HEK293 (cell line): ENCODE data around the gene AGAP3.

Experiments
- CTCF ChIA-PET: fragments of 350-600 bp; formaldehyde crosslinking; extraction: SDS; loops from one replicate; lab custom pipeline; 2021; ENCODE audit warnings: antibody characterized with exemption; lab: Yijun Ruan, JAX
- POLR2A ChIA-PET: fragments of 300-600 bp; formaldehyde crosslinking; extraction: SDS; loops from one replicate; lab custom pipeline; 2020; ENCODE audit warnings: antibody characterized with exemption, inconsistent platforms; lab: Yijun Ruan, JAX
- H3K27ac ChIP-seq: fragments of 200-500 bp; sonication (Bioruptor generic); 2 replicates; pipeline ENCODE4 v1.5.1; 2014; ENCODE audit warnings: low read depth, low read length, control low read depth, inconsistent platforms; ENCODE audit errors: extremely low read depth
- H3K36me3 ChIP-seq, 2 experiments: fragments of 200-500 bp in 1 of 2; sonication (Bioruptor generic) in 1 of 2; 1 replicate in 1 of 2; 2 replicates in 1 of 2; pipeline ENCODE4 v1.5.1; 2014 to 2017; ENCODE audit warnings: inconsistent platforms in 2 of 2, low read length in 2 of 2; ENCODE audit not compliant: control insufficient read depth in 2 of 2, insufficient read depth in 1 of 2
- H3K4me1 ChIP-seq: fragments of 200-500 bp; sonication (Bioruptor generic); 2 replicates; pipeline ENCODE4 v1.5.1; 2014; ENCODE audit warnings: mild to moderate bottlenecking, low read length, inconsistent platforms; ENCODE audit not compliant: control insufficient read depth, insufficient read depth
- H3K4me3 ChIP-seq: 2 replicates; pipeline ENCODE4 v1.5.1; 2011; ENCODE audit warnings: low read depth, mild to moderate bottlenecking, control low read depth, low read length, moderate library complexity
- H3K9me3 ChIP-seq: fragments of 200-500 bp; sonication (Bioruptor generic); 2 replicates; pipeline ENCODE4 v1.5.1; 2014; ENCODE audit warnings: low read depth, low read length, inconsistent platforms; ENCODE audit not compliant: control insufficient read depth, insufficient read depth
- GLIS2 ChIP-seq: fragments of 450-650 bp; formaldehyde crosslinking; IDR thresholded peaks from 2 replicates; pipeline ENCODE4 v1.5.1; 2016; ENCODE audit warnings: missing biosample characterization, missing genetic modification characterization
- INSM2 ChIP-seq: fragments of 450-650 bp; formaldehyde crosslinking; IDR thresholded peaks from 2 replicates; pipeline ENCODE4 v1.5.1; 2016; ENCODE audit warnings: missing biosample characterization, missing genetic modification characterization
- SCRT1 ChIP-seq: fragments of 450-650 bp; formaldehyde crosslinking; IDR thresholded peaks from 2 replicates; pipeline ENCODE4 v1.5.1; 2016; ENCODE audit warnings: missing biosample characterization, missing genetic modification characterization, borderline replicate concordance
- ZNF16 ChIP-seq: fragments of 450-650 bp; formaldehyde crosslinking; IDR thresholded peaks from 2 replicates; pipeline ENCODE4 v1.5.1; 2016; ENCODE audit warnings: low read depth, missing biosample characterization, missing genetic modification characterization
- ZNF248 ChIP-seq: fragments of 450-650 bp; formaldehyde crosslinking; IDR thresholded peaks from 2 replicates; pipeline ENCODE4 v1.5.1; 2017; ENCODE audit warnings: missing biosample characterization, missing genetic modification characterization
- ZNF580 ChIP-seq: fragments of 450-650 bp; formaldehyde crosslinking; IDR thresholded peaks from 2 replicates; pipeline ENCODE4 v1.5.1; 2016; ENCODE audit warnings: missing biosample characterization, missing genetic modification characterization
- ZNF600 ChIP-seq: fragments of 450-650 bp; formaldehyde crosslinking; IDR thresholded peaks from 2 replicates; pipeline ENCODE4 v1.5.1; 2016; ENCODE audit warnings: missing biosample characterization, missing genetic modification characterization
- ZNF654 ChIP-seq: fragments of 450-650 bp; formaldehyde crosslinking; IDR thresholded peaks from 2 replicates; pipeline ENCODE4 v1.5.1; 2016; ENCODE audit warnings: low read depth, missing biosample characterization, missing genetic modification characterization
- ZSCAN4 ChIP-seq: fragments of 450-650 bp; formaldehyde crosslinking; IDR thresholded peaks from 2 replicates; pipeline ENCODE4 v1.5.1; 2017; ENCODE audit warnings: missing biosample characterization, missing genetic modification characterization
- TF ChIP-seq, protein P1 (sequence below): fragments of 450-650 bp; formaldehyde crosslinking; IDR thresholded peaks from 2 replicates; pipeline ENCODE4 v1.5.1; 2017; ENCODE audit warnings: missing biosample characterization, missing genetic modification characterization

AGAP3 gene

DNA sequence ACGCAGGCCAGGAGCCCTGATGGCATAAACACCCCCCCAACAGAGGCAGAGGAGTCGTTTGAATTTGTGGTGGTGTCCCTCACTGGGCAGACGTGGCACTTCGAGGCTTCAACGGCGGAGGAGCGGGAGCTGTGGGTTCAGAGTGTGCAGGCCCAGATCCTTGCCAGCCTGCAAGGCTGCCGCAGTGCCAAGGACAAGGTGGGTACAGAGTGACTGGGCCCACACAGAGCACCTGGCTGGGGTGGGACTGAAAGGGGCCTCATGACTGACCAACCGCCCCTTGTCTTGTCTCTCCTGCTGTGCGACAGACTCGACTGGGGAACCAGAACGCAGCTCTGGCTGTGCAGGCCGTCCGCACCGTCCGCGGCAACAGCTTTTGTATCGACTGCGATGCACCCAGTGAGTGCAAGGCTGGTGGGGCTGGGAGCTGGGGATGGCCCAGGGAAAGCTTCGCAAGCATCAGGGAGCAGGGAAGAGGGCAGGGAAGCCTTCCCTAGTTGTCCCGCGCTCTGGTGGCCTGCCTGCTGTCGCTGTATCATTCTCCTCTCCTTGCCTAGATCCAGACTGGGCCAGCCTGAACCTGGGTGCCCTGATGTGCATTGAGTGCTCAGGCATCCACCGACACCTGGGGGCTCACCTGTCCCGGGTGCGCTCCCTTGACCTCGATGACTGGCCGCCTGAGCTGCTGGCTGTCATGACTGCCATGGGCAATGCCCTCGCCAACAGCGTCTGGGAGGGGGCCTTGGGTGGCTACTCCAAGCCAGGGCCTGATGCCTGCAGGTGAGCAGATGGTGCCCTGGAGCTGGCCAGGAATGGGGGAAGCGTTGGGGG, 55.8 kb downstream of the AGAP3 start:
- Histone ChIP-seq H3K9me3 (no peaks in the 10 kb centered on the region), H3K4me3 (no peak overlapping the region), H3K36me3 (peaks cover 0 to 79% of the 10 kb centered on the region in 2 experiments; a peak in 1 of 3 replicates), H3K27ac (no peak overlapping the region), H3K4me1 (no peaks in the 10 kb centered on the region)
- ChIA-PET POLR2A (interaction anchor here (0.5 to 0.8 kb wide), 2 partner anchors 163 to 1370 kb away, joined by 3 to 6 read pairs; no protein-coding TSS in a partner anchor), CTCF (interaction anchor here (1.0 to 1.3 kb wide), 4 partner anchors 18 to 30 kb away, joined by 4 to 6 read pairs (median 6); no protein-coding TSS in a partner anchor)
- TF ChIP-seq ZNF600 (tag by site-specific recombination) (peak; percentile 81), INSM2 (tag by site-specific recombination) (no peak)
- TF ChIP-seq, all 188 proteins: peak for 1

DNA sequence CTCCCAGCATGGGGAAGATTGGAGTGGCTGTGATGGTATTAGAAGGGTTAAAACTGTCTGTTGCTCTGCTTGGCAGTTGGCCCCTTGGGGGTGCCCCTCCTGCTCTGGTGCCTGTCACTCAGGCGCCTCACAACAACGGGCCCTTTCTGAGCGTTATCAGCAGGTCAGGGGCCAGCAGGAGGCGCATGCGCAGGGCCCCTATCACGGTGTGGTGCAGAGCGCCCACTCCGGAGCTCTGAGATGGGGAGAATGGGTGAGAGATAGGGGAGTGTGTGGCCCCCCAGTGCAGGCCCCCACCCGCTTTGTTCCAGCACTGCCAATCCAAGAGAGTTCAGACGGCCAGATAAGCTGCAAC, 56.4 kb downstream of the AGAP3 start:
- H3K36me3 ChIP-seq, result peaks cover 0 to 73% of the 10 kb centered on the region in 2 experiments; a peak in 1 of 3 replicates
- no peak overlapping the region for H3K4me3 ChIP-seq
- H3K27ac ChIP-seq, result no peak overlapping the region
- no peaks in the 10 kb centered on the region for H3K9me3 ChIP-seq
- ChIA-PET CTCF (interaction anchor here (1.0 to 1.3 kb wide), 3 partner anchors 23 to 29 kb away, joined by 3 to 6 read pairs (median 6); no protein-coding TSS in a partner anchor), POLR2A (interaction anchor here (0.8 kb wide), 1 partner anchor 1371 kb away, joined by 3 read pairs; no protein-coding TSS in a partner anchor)
- H3K4me1 ChIP-seq, result no peaks in the 10 kb centered on the region
- TF ChIP-seq ZNF580 (tag by site-specific recombination), result no peak
- TF ChIP-seq GLIS2 (tag by site-specific recombination), result peak; percentile 70
- TF ChIP-seq, protein P1, sequence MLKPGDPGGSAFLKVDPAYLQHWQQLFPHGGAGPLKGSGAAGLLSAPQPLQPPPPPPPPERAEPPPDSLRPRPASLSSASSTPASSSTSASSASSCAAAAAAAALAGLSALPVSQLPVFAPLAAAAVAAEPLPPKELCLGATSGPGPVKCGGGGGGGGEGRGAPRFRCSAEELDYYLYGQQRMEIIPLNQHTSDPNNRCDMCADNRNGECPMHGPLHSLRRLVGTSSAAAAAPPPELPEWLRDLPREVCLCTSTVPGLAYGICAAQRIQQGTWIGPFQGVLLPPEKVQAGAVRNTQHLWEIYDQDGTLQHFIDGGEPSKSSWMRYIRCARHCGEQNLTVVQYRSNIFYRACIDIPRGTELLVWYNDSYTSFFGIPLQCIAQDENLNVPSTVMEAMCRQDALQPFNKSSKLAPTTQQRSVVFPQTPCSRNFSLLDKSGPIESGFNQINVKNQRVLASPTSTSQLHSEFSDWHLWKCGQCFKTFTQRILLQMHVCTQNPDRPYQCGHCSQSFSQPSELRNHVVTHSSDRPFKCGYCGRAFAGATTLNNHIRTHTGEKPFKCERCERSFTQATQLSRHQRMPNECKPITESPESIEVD, result no peak
- no peak for TF ChIP-seq SCRT1
- TF ChIP-seq ZNF248 (tag by site-specific recombination), result no peak

- Histone ChIP-seq H3K4me3 (no peak overlapping the region), H3K27ac (no peak overlapping the region)
- TF ChIP-seq ZNF16 (no peak), ZSCAN4 (tag by site-specific recombination) (no peak), ZNF654 (tag by site-specific recombination) (no peak)
- TF ChIP-seq, all 188 proteins: peak for 0
- no peaks in the 10 kb centered on the region for H3K9me3 ChIP-seq
- peaks cover 0 to 66% of the 10 kb centered on the region in 2 experiments; a peak in 1 of 3 replicates for H3K36me3 ChIP-seq
- CTCF ChIA-PET, result interaction anchor here (0.5 to 1.3 kb wide), 3 partner anchors 23 to 793 kb away, joined by 3 to 6 read pairs (median 4); no protein-coding TSS in a partner anchor
- POLR2A ChIA-PET, result no interaction called here
- no peaks in the 10 kb centered on the region for H3K4me1 ChIP-seq
Measured at GRCh38 chr7:151143261-151144015, 57.2 kb downstream of the AGAP3 start.
